B cell (primary cell): Measurements from ENCODE around the gene UMOD. TPM values are rescaled to one million over a fixed set of nuclear protein-coding genes. Genes with fewer than 3 reads are reported as not detected.
"Not testable (repeated sequence)": the region's sequence is repeated elsewhere in the genome, so short reads cannot be mapped to it uniquely, and the experiment has no call there.

Source experiments
- ATAC-seq: fragments of 200-7000 bp; cut with Tn5 transposase; one replicate; pipeline ENCODE4 v1.10.0; 2021; ENCODE audit warnings: low read depth, mild to moderate bottlenecking, moderate number of reproducible peaks, moderate library complexity
- CTCF ChIA-PET: fragments of 350-600 bp; sonication (Branson Sonifier 250); formaldehyde crosslinking; loops from one replicate; lab custom pipeline; 2021; ENCODE audit warnings: antibody characterized with exemption, inconsistent platforms; lab: Charles Lee
- POLR2A ChIA-PET: fragments of 350-600 bp; sonication (Branson Sonifier 250); formaldehyde crosslinking; loops from one replicate; lab custom pipeline; 2021; ENCODE audit warnings: antibody characterized with exemption; lab: Charles Lee
- DNase-seq: peaks from one replicate; pipeline ENCODE4 v3.0.0; 2013
- H2AFZ ChIP-seq: 2 replicates; pipeline ENCODE4 v1.6.1; 2012; ENCODE audit warnings: mild to moderate bottlenecking, low read depth, low read length; ENCODE audit not compliant: insufficient read depth, poor library complexity, severe bottlenecking
- H3K27ac ChIP-seq, 2 donors: 1 replicate in 1 of 2; 2 replicates in 1 of 2; pipeline ENCODE4 v1.5.1; 2012 to 2013; ENCODE audit warnings: low read length in 2 of 2, mild to moderate bottlenecking in 2 of 2, moderate library complexity in 1 of 2
- H3K27me3 ChIP-seq, 4 experiments: fragments of 200-600 bp in 1 of 4; sonication (generic) in 1 of 4; replicated peaks in 1 of 4; 1 replicate in 2 of 4; 2 replicates in 2 of 4; pipeline versions ENCODE4 v1.6.1 to v1.7.0; 2013 to 2016; ENCODE audit warnings: low read length in 3 of 4, mild to moderate bottlenecking in 2 of 4, mixed read lengths in 1 of 4, moderate library complexity in 1 of 4; ENCODE audit not compliant: insufficient read depth in 4 of 4, control insufficient read depth in 3 of 4; ENCODE audit errors: control extremely low read depth in 1 of 4
- H3K36me3 ChIP-seq, 2 experiments: replicated peaks in 1 of 2; 1 replicate in 1 of 2; 2 replicates in 1 of 2; pipeline versions ENCODE4 v1.6.1 to v1.7.1; 2013; ENCODE audit warnings: low read length in 1 of 2; ENCODE audit not compliant: insufficient read depth in 2 of 2, control insufficient read depth in 1 of 2; ENCODE audit errors: control extremely low read depth in 1 of 2, extremely low read depth in 1 of 2
- H3K4me1 ChIP-seq, 2 donors: fragments of 200-600 bp in 1 of 2; sonication (generic) in 1 of 2; 1 replicate in 1 of 2; 2 replicates in 1 of 2; pipeline versions ENCODE4 v1.5.1 to v1.6.1; 2013 to 2017; ENCODE audit warnings: low read length in 2 of 2; ENCODE audit not compliant: control insufficient read depth in 2 of 2, insufficient read depth in 2 of 2
- H3K4me2 ChIP-seq: replicated peaks from 2 replicates; pipeline ENCODE3; 2012; ENCODE audit warnings: mild to moderate bottlenecking, low read depth, low read length; ENCODE audit not compliant: poor library complexity, severe bottlenecking
- H3K4me3 ChIP-seq, 5 experiments: fragments of 200-600 bp in 1 of 5; sonication (generic) in 1 of 5; 1 replicate in 3 of 5; 2 replicates in 2 of 5; pipeline versions ENCODE4 v1.5.1 to v1.7.0; 2011 to 2016; ENCODE audit warnings: low read length in 4 of 5, mild to moderate bottlenecking in 4 of 5, low read depth in 2 of 5, control low read depth in 1 of 5, moderate library complexity in 1 of 5; ENCODE audit not compliant: insufficient read depth in 1 of 5; ENCODE audit errors: control extremely low read depth in 1 of 5, extremely low read depth in 1 of 5
- H3K79me2 ChIP-seq: fragments of 200-600 bp; sonication (generic); one replicate; pipeline ENCODE4 v1.6.0; 2016; ENCODE audit warnings: low read length; ENCODE audit not compliant: control insufficient read depth, insufficient read depth
- H3K9ac ChIP-seq: fragments of 200-600 bp; sonication (generic); 2 replicates; pipeline ENCODE4 v1.6.1; 2017; ENCODE audit warnings: mild to moderate bottlenecking, low read length, moderate library complexity
- H3K9me3 ChIP-seq, 3 donors: one replicate each; pipeline versions ENCODE4 v1.6.1 to v1.7.1; 2013; ENCODE audit warnings: low read length in 2 of 3; ENCODE audit not compliant: control insufficient read depth in 2 of 3, insufficient read depth in 1 of 3; ENCODE audit errors: control extremely low read depth in 1 of 3
- H4K20me1 ChIP-seq: 2 replicates; pipeline ENCODE4 v1.6.0; 2012; ENCODE audit warnings: mild to moderate bottlenecking, low read length; ENCODE audit not compliant: insufficient read depth, control insufficient read depth, poor library complexity, severe bottlenecking
- H3K27ac Mint-ChIP-seq: one replicate; pipeline ENCODE4 v1.8.0; 2021; ENCODE audit warnings: mixed read lengths
- H3K27me3 Mint-ChIP-seq: one replicate; pipeline ENCODE4 v1.8.0; 2021; ENCODE audit warnings: mixed read lengths
- H3K4me1 Mint-ChIP-seq: one replicate; pipeline ENCODE4 v1.8.0; 2021; ENCODE audit warnings: mixed read lengths
- H3K4me3 Mint-ChIP-seq: one replicate; pipeline ENCODE4 v1.8.0; 2021; ENCODE audit warnings: mixed read lengths
- H3K9me3 Mint-ChIP-seq: one replicate; pipeline ENCODE4 v1.8.0; 2022; ENCODE audit warnings: mixed read lengths; ENCODE audit not compliant: insufficient read depth
- CTCF ChIP-seq: fragments of 200-600 bp; IDR thresholded peaks from one replicate; pipeline ENCODE4 v1.8.0; 2022; ENCODE audit warnings: antibody characterized with exemption, mild to moderate bottlenecking
- EZH2 ChIP-seq: IDR thresholded peaks from 2 replicates; pipeline ENCODE4 v1.6.1; 2012; ENCODE audit warnings: borderline replicate concordance, low read depth, mild to moderate bottlenecking, moderate library complexity, low read length; ENCODE audit not compliant: insufficient read depth, poor library complexity, severe bottlenecking
- WGBS: methylation state at CpG from one replicate; pipeline ENCODE4 v1.1.5; 2013; ENCODE audit warnings: missing lambda C conversion rate; ENCODE audit not compliant: insufficient coverage; 5-methylcytosine and 5-hydroxymethylcytosine counted together
- intact Hi-C: fragments of 100-400 bp; cut with micrococcal nuclease; formaldehyde crosslinking; loops from one replicate; pipeline ENCODE4 v1.10.0; 2022
- polyA plus RNA-seq: library from polyadenylated mRNA; depleted of rRNA; stranded (reverse); fragments of >200 nt; gene quantifications from 2 replicates; pipeline ENCODE4 v1.2.3, GENCODE V29; 2012
- total RNA-seq, 2 donors: library from RNA; stranded (reverse); fragments of 120-200 nt in 1 of 2; gene quantifications; 1 replicate in 1 of 2; 2 replicates in 1 of 2; pipeline versions ENCODE4 v1.2.3 to v1.2.4, GENCODE V29; 2013 to 2022

The UMOD gene
- total and polyA plus RNA-seq, 2 donors (not counting 1 experiment from before 2014, with no cell fraction given) = not detected

DNA sequence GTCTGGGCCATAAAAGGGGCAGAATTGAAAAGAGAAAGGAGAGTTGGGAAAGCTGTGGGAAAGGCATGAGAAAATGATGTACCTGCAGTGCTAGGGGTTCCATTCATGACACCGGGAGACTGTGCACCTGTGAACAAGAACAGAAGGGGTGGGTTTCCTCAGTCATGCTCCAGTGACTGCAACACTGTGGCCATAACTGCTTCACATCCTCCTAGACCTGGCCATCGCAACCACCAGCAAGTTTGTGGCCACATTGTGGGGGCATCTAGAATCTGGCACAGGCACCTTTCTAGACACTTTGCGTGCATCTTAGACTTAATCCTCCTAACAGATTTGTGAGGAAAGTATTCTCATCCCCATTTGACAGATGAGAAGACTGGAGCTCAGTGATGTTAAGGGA is 37.9 kb downstream of the UMOD start:
- no peaks in the 10 kb centered on the region for H3K4me1 Mint-ChIP-seq
- WGBS = 85% methylated on average over 2 of the region's 3 CpGs
- Histone ChIP-seq H3K9ac (no peak overlapping the region), H3K4me3 (no peak overlapping the region), H3K27ac (no peak overlapping the region), H3K27me3 (no peaks in the 10 kb centered on the region), H4K20me1 (no peaks in the 10 kb centered on the region), H3K9me3 (no peaks in the 10 kb centered on the region), H3K4me2 (no peak overlapping the region), H3K79me2 (no peaks in the 10 kb centered on the region), H3K4me1 (no peaks in the 10 kb centered on the region), H3K36me3 (no peaks in the 10 kb centered on the region), H2AFZ (no peak overlapping the region)
- no peak for DNase-seq
- CTCF ChIA-PET = no interaction called here
- no peak for ATAC-seq
- TF ChIP-seq CTCF = no peak
- no peak for TF ChIP-seq EZH2
- H3K9me3 Mint-ChIP-seq = peaks cover 3% of the 10 kb centered on the region
- H3K27ac Mint-ChIP-seq = no peak overlapping the region
- peaks cover 16% of the 10 kb centered on the region for H3K27me3 Mint-ChIP-seq
- intact Hi-C loops = no loop called here
- POLR2A ChIA-PET = no interaction called here
- H3K4me3 Mint-ChIP-seq = no peak overlapping the region

- no peak overlapping the region for H3K9ac ChIP-seq
- no peaks in the 10 kb centered on the region for H3K79me2 ChIP-seq
- ATAC-seq = no peak
- 100% methylated on average over 2 of the region's 3 CpGs for WGBS
- ChIA-PET POLR2A (no interaction called here), CTCF (no interaction called here)
- H2AFZ ChIP-seq = no peak overlapping the region
- no peak overlapping the region for H3K27ac ChIP-seq
- H3K9me3 ChIP-seq = no peaks in the 10 kb centered on the region
- H3K4me1 ChIP-seq = no peaks in the 10 kb centered on the region
- no peak for DNase-seq
- H3K9me3 Mint-ChIP-seq = peaks cover 3% of the 10 kb centered on the region
- H3K27ac Mint-ChIP-seq = no peak overlapping the region
- no peaks in the 10 kb centered on the region for H3K27me3 ChIP-seq
- intact Hi-C loops = no loop called here
- H3K27me3 Mint-ChIP-seq = peaks cover 11% of the 10 kb centered on the region
- H3K4me2 ChIP-seq = no peak overlapping the region
- H3K4me3 Mint-ChIP-seq = no peak overlapping the region
- H3K4me3 ChIP-seq = no peak overlapping the region
- H3K36me3 ChIP-seq = no peaks in the 10 kb centered on the region
- TF ChIP-seq CTCF = no peak
- TF ChIP-seq EZH2 = no peak
- H4K20me1 ChIP-seq = no peaks in the 10 kb centered on the region
- no peaks in the 10 kb centered on the region for H3K4me1 Mint-ChIP-seq
Observed at GRCh38 chr16:20313741-20314140, 38.8 kb downstream of the UMOD start.

GRCh38 chr16:20312536-20313095 is 39.9 kb downstream of the UMOD start:
- H2AFZ ChIP-seq, H3K79me2 ChIP-seq, DNase-seq, H4K20me1 ChIP-seq, H3K9me3 ChIP-seq, intact Hi-C loops, H3K4me2 ChIP-seq, H3K4me1 ChIP-seq, H3K4me1 Mint-ChIP-seq, H3K27ac ChIP-seq, CTCF ChIA-PET, H3K36me3 ChIP-seq, H3K4me3 ChIP-seq, POLR2A ChIA-PET, H3K27ac Mint-ChIP-seq, H3K9me3 Mint-ChIP-seq, H3K27me3 Mint-ChIP-seq, H3K27me3 ChIP-seq, H3K9ac ChIP-seq, ATAC-seq, H3K4me3 Mint-ChIP-seq: not testable (repeated sequence)
- 100% methylated on average over 2 of the region's 7 CpGs for WGBS
